Measurements from ENCODE around the gene SNAP29.

SNAP29 gene

DNA sequence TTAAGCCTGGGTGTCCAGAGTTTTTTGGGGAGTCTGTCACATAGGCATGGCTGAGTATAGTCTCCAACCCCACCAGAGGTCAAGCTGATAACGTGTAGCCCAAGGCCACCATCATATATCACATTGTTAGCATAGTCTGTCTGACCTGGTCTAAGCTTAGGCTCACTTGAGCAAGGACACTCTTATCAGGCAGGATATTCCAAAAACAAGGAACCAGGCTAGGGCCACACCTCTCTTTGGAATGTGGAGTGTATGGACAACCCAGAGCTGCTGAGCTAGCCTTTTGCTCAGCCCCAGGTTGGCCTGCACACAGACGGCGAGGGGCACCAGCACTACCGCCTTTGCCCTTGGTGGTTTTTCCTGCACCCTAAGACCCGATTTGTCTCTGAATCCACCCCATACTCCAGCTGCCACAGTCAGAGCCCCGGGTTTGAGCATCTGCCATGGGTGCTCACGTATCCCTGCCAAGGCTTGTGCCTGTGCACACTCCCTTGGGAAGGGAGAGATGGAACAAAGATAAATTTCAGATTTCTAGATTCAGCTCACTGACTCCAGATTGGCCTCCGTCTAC, 7.2 kb downstream of the SNAP29 start:
- peaks cover 26% of the 10 kb centered on the region for H3K36me3 ChIP-seq (ENCODE audit: insufficient read depth, low read length)
- H3K4me2 ChIP-seq (ENCODE audit: low read length): no peak overlapping the region
- H3K9me3 ChIP-seq (ENCODE audit: low read length): no peaks in the 10 kb centered on the region
- no peak overlapping the region for H2AFZ ChIP-seq (ENCODE audit: low read length)
- H3K27me3 ChIP-seq (ENCODE audit: insufficient read depth, low read length): no peaks in the 10 kb centered on the region
- TF ChIP-seq EZH2 (IDR thresholded peaks at IDR 0.05; ENCODE audit: borderline replicate concordance, low read length): no peak
- TF ChIP-seq, protein P1, sequence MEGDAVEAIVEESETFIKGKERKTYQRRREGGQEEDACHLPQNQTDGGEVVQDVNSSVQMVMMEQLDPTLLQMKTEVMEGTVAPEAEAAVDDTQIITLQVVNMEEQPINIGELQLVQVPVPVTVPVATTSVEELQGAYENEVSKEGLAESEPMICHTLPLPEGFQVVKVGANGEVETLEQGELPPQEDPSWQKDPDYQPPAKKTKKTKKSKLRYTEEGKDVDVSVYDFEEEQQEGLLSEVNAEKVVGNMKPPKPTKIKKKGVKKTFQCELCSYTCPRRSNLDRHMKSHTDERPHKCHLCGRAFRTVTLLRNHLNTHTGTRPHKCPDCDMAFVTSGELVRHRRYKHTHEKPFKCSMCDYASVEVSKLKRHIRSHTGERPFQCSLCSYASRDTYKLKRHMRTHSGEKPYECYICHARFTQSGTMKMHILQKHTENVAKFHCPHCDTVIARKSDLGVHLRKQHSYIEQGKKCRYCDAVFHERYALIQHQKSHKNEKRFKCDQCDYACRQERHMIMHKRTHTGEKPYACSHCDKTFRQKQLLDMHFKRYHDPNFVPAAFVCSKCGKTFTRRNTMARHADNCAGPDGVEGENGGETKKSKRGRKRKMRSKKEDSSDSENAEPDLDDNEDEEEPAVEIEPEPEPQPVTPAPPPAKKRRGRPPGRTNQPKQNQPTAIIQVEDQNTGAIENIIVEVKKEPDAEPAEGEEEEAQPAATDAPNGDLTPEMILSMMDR (IDR thresholded peaks at IDR 0.05; ENCODE audit: low read length): no peak
- H3K9ac ChIP-seq (ENCODE audit: low read length): no peak overlapping the region
- H3K4me1 ChIP-seq (ENCODE audit: insufficient read depth, low read length, severe bottlenecking): peaks cover 18% of the 10 kb centered on the region
- H3K9me2 ChIP-seq (ENCODE audit: low read depth, low read length): no peaks in the 10 kb centered on the region
- no peaks in the 10 kb centered on the region for H4K20me1 ChIP-seq (ENCODE audit: insufficient read depth, low read length)
- no peaks in the 10 kb centered on the region for H3K79me2 ChIP-seq (ENCODE audit: insufficient read depth, low read length)
- no peaks in the 10 kb centered on the region for H3F3A ChIP-seq (ENCODE audit: insufficient read depth, low read length)
- no peak overlapping the region for H3K4me3 ChIP-seq (ENCODE audit: low read depth, low read length, poor library complexity, severe bottlenecking)
- H3K27ac ChIP-seq (ENCODE audit: low read depth, low read length, poor library complexity, severe bottlenecking): no peak overlapping the region

DNA sequence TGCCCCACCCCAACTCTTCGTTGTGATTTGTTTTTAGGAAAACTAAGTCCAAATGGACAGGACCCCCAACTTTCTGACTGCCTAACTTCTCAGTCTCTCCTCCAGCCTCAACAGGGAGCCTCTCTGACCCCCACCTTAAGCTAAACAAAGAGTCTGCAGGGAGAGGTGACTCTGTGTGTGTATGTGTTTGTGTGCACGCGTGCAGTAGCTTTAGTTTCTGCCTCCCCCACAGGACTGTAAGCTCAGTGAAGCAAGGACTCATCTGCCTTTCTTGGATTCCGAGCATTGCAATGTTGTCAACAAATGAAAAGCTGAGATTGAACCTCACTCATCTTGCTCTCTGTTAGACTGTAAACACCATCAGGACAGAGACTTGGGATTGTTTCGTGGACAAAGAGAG, 7.9 kb downstream of the SNAP29 start:
- Histone ChIP-seq H3K4me2 (ENCODE audit: low read length) (peak overlapping the region; percentile 7; the same call in 1 of the 2 replicates), H2AFZ (ENCODE audit: low read length) (no peak overlapping the region), H3K79me2 (ENCODE audit: insufficient read depth, low read length) (no peaks in the 10 kb centered on the region), H3K27ac (ENCODE audit: low read depth, low read length, poor library complexity, severe bottlenecking) (peak overlapping the region; percentile 8), H3K4me3 (ENCODE audit: low read depth, low read length, poor library complexity, severe bottlenecking) (no peak overlapping the region), H3K9me2 (ENCODE audit: low read depth, low read length) (no peaks in the 10 kb centered on the region), H3K9me3 (ENCODE audit: low read length) (no peaks in the 10 kb centered on the region), H4K20me1 (ENCODE audit: insufficient read depth, low read length) (no peaks in the 10 kb centered on the region), H3K4me1 (ENCODE audit: insufficient read depth, low read length, severe bottlenecking) (peaks cover 18% of the 10 kb centered on the region), H3K9ac (ENCODE audit: low read length) (no peak overlapping the region; the same call in 1 of the 2 replicates), H3K36me3 (ENCODE audit: insufficient read depth, low read length) (peaks cover 26% of the 10 kb centered on the region), H3K27me3 (ENCODE audit: insufficient read depth, low read length) (no peaks in the 10 kb centered on the region), H3F3A (ENCODE audit: insufficient read depth, low read length) (no peaks in the 10 kb centered on the region)
- TF ChIP-seq EZH2 (IDR thresholded peaks at IDR 0.05; ENCODE audit: borderline replicate concordance, low read length): no peak
- TF ChIP-seq, protein P1 (IDR thresholded peaks at IDR 0.05; ENCODE audit: low read length): no peak

DNA sequence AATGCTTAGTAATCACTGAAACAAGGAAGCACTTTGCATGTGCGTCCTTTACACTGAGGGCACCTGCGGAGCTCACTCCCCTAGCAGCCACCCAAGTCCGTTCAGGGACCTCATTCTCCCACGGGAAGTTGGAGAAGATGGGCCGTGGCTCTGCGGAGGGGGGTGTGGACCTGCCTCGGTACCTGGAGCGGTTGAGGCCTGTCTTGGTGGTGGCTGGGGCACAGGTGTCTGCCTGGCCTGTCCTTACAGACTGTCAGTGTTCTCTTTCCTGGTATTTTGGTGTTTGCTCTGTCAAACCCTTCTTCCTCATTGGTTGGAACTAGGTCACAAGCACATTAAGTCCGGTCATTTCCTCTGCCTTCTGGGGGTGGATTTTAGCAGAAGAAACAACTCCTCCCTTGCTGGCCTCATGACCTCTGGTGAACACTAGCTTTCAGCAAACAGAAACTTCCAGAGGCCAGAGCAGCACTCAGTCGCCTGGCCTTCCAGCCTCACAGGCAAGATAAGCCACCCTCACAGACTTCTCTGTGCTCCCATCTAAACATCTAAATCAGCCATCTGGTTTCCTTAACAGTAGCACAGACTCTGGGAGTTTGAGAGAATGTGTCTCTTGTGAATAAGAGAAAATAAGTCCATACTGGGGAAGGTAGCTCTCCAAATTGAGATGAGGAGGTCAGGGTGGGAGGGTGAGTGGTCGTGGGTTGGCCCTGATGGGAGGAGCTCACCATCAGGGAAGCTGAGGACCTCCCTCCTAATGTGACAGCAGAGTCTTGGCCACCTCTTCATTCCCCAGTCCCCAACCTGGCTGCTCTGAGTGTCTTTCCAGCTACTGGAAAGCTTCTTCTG, 8.6 kb downstream of the SNAP29 start:
- TF ChIP-seq EZH2 (IDR thresholded peaks at IDR 0.05; ENCODE audit: borderline replicate concordance, low read length): no peak
- TF ChIP-seq, protein P1 (IDR thresholded peaks at IDR 0.05; ENCODE audit: low read length): no peak
- Histone ChIP-seq H3K27me3 (ENCODE audit: insufficient read depth, low read length) (no peaks in the 10 kb centered on the region), H3K9me2 (ENCODE audit: low read depth, low read length) (no peaks in the 10 kb centered on the region), H4K20me1 (ENCODE audit: insufficient read depth, low read length) (no peaks in the 10 kb centered on the region), H3K27ac (ENCODE audit: low read depth, low read length, poor library complexity, severe bottlenecking) (peak overlapping the region; percentile 8), H3K36me3 (ENCODE audit: insufficient read depth, low read length) (peaks cover 23% of the 10 kb centered on the region), H3K79me2 (ENCODE audit: insufficient read depth, low read length) (no peaks in the 10 kb centered on the region), H3K9ac (ENCODE audit: low read length) (peak overlapping the region; percentile 3; the same call in 1 of the 2 replicates), H3F3A (ENCODE audit: insufficient read depth, low read length) (no peaks in the 10 kb centered on the region), H3K9me3 (ENCODE audit: low read length) (no peaks in the 10 kb centered on the region), H3K4me3 (ENCODE audit: low read depth, low read length, poor library complexity, severe bottlenecking) (no peak overlapping the region), H3K4me2 (ENCODE audit: low read length) (peak overlapping the region; percentile 7; the same call in 1 of the 2 replicates), H3K4me1 (ENCODE audit: insufficient read depth, low read length, severe bottlenecking) (peaks cover 18% of the 10 kb centered on the region), H2AFZ (ENCODE audit: low read length) (no peak overlapping the region)

All from OCI-LY1 (cell line).